ENCODE results near the gene ACY1.

The ACY1 gene

DNA sequence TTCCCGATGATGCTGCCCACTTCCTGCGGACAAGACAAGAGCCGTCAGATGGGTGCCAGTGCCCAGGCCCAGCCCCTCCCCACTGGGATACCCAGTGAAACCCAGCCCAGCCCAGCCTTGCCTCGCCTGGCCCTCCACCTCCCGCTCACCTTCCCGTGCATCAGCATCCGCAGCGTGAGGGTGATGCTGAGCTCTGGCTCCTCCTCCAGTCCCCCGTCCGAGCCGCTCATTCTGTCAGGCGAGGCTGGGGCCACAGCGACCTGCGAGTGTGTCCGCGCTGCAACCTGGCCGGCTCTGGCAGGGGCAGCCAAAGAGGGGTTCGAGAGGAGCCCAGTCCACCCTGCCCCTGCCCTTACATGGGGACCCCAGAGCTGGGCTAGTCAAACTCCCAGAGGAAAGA lies 22.3 kb upstream of the ACY1 start:
- in situ Hi-C loops (cut with HindIII; ENCODE audit: low pct_ligation_motif_present, low pct_unique_long_range_greater_than_20kb, low sequenced_read_pairs), result no loop called here
- no peak for DNase-seq

DNA sequence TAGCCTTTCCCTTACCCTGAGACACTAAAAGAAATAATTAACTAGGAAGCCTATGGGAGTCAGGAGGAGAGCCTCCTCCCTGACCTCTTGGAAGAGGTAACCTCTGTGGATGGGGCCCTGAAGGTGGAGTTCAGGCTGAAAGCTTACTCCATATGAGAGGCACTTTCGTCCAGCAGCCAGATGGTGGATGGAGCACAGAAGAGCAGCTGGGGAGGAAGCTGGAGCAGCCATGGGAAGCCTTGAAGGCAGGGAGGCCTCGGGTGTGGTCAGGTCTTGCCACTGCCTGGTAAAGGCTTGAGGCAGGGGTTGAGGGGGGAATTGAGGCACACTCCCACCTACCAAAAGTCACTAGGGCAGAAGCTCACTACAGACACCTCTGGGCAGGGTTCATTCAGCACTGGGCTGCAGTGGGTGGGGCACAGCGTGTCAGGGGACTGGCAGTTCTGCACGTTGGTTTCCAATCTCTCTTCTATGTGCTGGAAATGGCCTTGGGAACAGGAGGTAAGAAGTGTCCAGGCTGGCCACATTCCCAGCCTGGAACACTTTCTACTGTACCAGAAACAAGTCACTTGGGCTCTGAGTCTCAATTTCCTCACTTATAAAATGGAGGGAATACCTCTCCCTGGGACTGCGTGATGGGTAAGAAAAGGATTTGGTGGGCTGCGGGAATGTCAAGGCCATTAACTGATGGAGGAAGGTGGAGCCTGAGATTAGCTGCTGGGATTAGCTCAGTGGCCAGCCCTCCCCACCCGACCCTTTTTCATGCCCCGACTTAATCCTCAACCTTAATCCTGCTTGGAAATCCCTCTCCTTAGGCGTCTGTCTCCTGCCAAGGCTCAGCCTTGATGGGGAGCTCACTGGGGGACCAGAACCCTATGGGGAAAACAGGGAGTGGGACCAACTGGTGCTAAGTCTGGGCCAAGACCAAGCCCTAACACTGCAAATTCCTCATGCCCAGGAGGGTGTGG lies 21.4 kb upstream of the ACY1 start:
- no peak for DNase-seq
- in situ Hi-C loops (cut with HindIII; ENCODE audit: low pct_ligation_motif_present, low pct_unique_long_range_greater_than_20kb, low sequenced_read_pairs), result no loop called here

- in situ Hi-C loops (cut with HindIII; ENCODE audit: low pct_ligation_motif_present, low pct_unique_long_range_greater_than_20kb, low sequenced_read_pairs), result no loop called here
- no peak for DNase-seq
These were observed 20.3 kb upstream of the ACY1 start for GRCh38 chr3:51962854-51963530.

- in situ Hi-C loops (cut with HindIII; ENCODE audit: low pct_ligation_motif_present, low pct_unique_long_range_greater_than_20kb, low sequenced_read_pairs), result no loop called here
- no peak for DNase-seq
These were observed 19.3 kb upstream of the ACY1 start for GRCh38 chr3:51963951-51964451.

- DNase-seq, result no peak
- in situ Hi-C loops (cut with HindIII; ENCODE audit: low pct_ligation_motif_present, low pct_unique_long_range_greater_than_20kb, low sequenced_read_pairs), result no loop called here
These were observed 18.8 kb upstream of the ACY1 start for GRCh38 chr3:51964521-51964920.

- DNase-seq, result no peak
- in situ Hi-C loops (cut with HindIII; ENCODE audit: low pct_ligation_motif_present, low pct_unique_long_range_greater_than_20kb, low sequenced_read_pairs), result no loop called here
These were observed 17.3 kb upstream of the ACY1 start for GRCh38 chr3:51966016-51966415.

DNA sequence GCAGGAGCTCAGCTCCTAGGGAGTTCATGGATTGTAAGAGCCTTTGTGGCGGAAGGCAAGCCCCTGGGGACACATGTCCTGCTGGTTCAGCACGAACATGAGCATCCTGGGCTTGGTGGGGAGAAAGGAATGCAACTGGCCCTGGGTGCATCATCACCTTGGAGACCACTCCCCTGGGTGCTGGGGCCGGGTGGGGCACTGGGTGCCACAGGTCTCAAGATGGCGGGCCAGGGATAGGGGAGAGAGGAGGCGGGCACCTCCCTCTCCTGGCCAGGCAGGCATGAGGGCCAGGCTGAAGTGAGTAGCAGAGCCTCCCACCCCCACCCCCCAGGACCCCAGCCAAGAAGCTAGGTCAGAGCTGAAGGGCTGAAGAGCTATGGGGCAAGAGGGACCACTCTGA lies 16.8 kb upstream of the ACY1 start:
- DNase-seq, result no peak
- in situ Hi-C loops (cut with HindIII; ENCODE audit: low pct_ligation_motif_present, low pct_unique_long_range_greater_than_20kb, low sequenced_read_pairs), result no loop called here

DNA sequence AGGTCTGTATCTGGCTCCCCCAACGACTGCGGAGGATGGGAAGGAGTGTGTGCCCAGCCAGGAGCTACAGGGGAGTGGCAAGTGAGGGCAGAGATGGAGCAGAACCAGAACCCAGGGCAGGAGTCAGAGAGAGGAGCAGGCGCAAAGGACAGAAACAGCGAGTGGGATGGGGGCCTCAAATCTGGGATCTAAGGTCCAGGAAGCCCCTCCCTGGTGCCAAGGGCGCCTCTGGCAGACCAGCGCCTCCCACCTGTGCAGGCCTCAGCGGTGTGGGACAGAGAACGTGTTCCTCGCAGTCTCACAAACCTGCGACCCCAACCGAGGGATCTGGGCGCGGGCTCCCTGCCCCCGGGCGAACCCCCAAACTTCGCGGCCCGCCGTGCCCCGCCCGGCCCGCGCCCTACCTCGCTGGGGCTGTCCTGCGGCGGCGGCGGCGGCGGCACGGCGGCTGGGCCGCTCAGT lies 16.4 kb upstream of the ACY1 start:
- in situ Hi-C loops (cut with HindIII; ENCODE audit: low pct_ligation_motif_present, low pct_unique_long_range_greater_than_20kb, low sequenced_read_pairs), result no loop called here
- no peak for DNase-seq

DNA sequence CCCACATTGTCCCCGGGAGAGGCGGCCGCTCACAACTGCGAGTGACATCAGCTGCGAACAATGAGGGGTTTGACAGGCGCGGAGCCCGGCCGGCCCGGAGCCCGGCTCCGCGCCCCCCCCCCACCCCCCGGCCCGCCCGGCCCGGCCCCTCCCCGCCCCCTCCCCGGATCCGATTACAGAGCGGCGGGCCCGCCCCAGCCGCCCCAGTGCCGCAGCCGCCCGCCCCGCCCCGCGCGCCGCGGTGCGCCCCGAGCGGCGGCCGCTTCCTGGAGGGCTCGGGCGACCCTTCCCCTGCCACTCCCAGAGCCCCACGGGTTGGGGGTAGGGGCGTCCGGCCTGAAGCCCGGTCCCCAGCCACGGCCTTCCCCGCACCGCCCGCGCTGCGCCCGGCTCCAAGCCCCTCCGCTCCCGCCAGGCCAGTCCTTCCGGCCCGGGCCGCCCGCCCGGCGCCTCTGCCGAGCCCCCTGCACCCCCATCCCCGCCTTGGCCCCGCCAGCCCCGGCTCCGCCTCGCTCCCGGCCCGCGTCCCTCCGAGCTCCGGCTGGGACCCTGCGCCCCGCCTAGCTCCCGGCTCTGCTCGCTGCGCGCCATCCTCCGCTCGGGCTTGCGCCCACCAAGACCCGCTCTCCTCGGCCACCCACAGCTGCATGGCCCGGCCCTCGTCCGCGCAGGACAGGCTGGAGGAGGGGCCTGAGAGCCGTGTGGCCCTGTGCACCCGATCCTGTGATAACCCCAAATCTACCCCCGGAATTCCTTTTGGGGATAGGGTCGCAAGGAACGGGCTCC lies 15.8 kb upstream of the ACY1 start, which contains the start of gene PCBP4:
Gene PCBP4, minus strand, starts transcription at position 71 of the 786 bp plus-strand sequence. CDS start 6,214 bp downstream, outside the sequence.
- DNase-seq, result peak; percentile 25

GRCh38 chr3:51968170-51968775 lies 15.1 kb upstream of the ACY1 start:
- DNase-seq, result no peak
- in situ Hi-C loops (cut with HindIII; ENCODE audit: low pct_ligation_motif_present, low pct_unique_long_range_greater_than_20kb, low sequenced_read_pairs), result no loop called here

More for the DNA sequence above, 15.8 kb upstream of the ACY1 start, which contains the start of gene PCBP4:
- in situ Hi-C loops (cut with HindIII; ENCODE audit: low pct_ligation_motif_present, low pct_unique_long_range_greater_than_20kb, low sequenced_read_pairs), result no loop called here

DNA sequence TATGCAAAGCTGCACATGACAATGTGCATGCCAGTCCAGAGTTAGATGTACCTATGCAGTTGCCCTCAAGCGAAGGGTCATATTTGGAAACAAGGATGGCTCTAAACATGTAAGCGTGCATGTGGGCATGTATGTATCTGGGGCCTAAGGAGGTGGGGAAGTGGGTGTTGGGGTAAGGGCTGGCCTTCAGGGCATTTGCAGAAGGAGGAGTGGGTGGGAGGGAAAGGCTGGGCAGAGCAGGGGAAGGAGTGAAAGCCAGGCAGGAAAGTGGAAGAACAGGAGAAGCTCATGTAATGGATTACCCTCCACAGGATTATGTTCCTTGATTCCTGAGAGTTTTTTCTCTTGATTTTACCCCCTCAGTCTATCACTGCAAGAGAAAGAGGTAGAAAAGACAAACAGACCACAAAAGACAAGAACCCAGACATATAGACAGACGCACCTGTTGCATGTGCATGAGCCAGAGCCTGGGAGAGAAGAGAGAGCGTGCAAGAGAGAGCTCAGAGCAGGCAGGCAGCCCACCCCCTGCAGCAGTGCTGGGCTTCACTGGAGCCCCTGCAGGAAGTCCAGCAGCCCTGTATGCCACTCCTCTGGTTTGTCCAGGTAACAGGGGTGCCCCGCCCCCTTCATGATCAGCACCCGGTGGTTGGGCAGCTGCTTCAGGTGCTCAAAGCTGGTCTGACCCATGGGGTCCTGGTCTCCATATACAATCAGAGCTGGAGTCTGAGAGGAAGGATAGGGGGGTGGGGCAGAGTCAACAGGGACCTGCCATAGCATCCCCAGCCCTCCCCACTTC lies 14.3 kb upstream of the ACY1 start:
- no peak for DNase-seq
- in situ Hi-C loops (cut with HindIII; ENCODE audit: low pct_ligation_motif_present, low pct_unique_long_range_greater_than_20kb, low sequenced_read_pairs), result no loop called here

DNA sequence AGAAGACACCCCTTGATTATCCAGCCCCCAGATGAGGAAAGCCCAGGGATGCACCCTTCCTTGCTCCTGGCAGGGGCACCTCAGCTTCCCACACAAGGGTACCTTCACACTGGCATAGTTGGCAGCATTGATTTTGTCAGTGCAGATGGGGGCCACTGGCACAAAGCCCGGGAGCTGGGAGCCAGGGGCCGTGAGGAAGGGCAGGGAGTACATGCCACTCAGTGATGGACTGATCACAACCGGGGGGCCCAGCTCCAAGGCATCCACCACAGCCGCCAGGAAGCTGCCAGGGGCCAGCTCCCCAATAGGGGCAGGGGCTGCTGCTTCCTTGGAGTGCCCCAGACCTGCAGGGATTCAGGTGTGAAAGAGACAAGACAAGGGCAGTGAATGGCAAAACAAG lies 13.5 kb upstream of the ACY1 start:
- no peak for DNase-seq

DNA sequence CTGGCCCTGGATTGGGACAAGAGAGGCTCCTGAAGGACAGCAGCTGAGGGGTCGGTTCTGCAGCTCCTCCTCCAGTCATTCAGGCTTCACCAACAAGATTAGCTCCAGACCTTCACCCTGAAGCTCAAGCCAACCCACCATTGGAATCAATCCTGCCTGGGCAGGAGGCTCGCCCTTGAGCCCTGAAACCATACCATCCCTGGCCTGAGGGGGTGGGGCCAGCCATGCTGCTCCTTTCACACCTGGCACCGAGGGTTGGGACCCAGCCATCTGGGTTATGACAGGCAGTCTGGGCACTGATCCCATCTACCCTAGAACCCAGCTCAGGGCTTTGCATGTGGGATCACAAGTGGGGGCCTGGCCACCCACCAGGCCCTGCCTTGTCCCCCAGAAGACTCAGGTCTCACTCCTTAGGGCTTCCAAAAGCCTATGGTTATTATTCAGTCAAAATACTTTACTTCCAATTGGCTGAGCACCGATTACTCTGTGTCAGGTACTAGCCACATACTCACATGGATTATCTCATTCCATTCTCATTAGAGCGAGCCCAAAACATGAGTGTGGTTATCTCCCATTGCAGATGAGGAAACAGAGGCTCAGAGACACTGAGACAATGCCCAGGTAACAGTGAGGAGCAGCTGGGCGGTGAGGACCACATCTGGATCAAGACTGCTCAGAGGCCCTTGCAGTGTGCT lies 12.6 kb upstream of the ACY1 start:
- in situ Hi-C loops (cut with HindIII; ENCODE audit: low pct_ligation_motif_present, low pct_unique_long_range_greater_than_20kb, low sequenced_read_pairs), result no loop called here

More for the DNA sequence above, 13.5 kb upstream of the ACY1 start:
- in situ Hi-C loops (cut with HindIII; ENCODE audit: low pct_ligation_motif_present, low pct_unique_long_range_greater_than_20kb, low sequenced_read_pairs), result no loop called here

GRCh38 chr3:51971350-51971749 lies 12.0 kb upstream of the ACY1 start:
- no peak for DNase-seq
- in situ Hi-C loops (cut with HindIII; ENCODE audit: low pct_ligation_motif_present, low pct_unique_long_range_greater_than_20kb, low sequenced_read_pairs), result no loop called here

More for the DNA sequence above, 12.6 kb upstream of the ACY1 start:
- DNase-seq, result no peak

DNA sequence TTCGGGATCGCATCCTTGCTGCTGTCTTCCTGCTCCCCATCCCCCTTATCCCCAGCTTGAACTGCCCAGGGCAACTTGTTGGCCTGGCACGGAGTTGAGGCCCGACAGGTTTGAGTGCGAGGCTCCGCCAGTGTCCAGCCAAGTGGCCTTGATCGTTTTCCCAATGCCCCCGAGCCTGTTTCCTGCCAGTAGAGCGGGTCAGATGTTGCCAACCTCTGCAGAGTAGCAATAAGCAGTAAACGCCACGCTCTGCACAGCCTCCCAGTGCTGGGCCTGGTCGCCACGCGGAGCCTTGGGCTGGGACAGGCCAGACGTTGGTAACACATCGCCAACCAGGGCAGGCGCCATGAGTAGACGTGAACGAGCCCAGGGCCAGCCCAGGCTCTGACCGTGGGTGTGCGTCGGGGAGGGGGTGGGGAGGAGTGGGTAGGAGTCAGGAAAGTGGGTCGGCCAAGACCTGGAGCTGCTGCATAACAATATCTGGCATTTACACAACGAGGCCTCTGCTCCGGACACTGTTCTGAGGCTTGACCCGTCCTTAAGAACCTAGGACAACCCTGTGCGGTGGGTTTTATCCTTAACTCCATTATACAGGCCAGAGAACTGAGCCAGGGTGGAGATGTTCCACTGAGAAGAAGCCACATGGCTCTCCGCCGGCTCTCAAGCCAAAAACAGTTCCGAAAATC lies 8.9 kb upstream of the ACY1 start:
- in situ Hi-C loops (cut with HindIII; ENCODE audit: low pct_ligation_motif_present, low pct_unique_long_range_greater_than_20kb, low sequenced_read_pairs), result no loop called here

More for the DNA sequence above, 8.9 kb upstream of the ACY1 start:
- no peak for DNase-seq
